ENCODE data around the gene ARL6IP4. TPM values are rescaled to one million over a fixed set of nuclear protein-coding genes. Genes with fewer than 3 reads are reported as not detected.

The ARL6IP4 gene
- total RNA-seq, 1 experiment from 2014 or later, result 132 TPM

GRCh38 chr12:122937622-122938091, 42.8 kb upstream of the ARL6IP4 start:
- Histone ChIP-seq H2BK12ac (ENCODE audit: insufficient read length, low read depth, low read length) (no peak overlapping the region), H3K79me2 (ENCODE audit: insufficient read depth, low read length) (no peaks in the 10 kb centered on the region), H2BK15ac (ENCODE audit: low read depth, low read length) (no peak overlapping the region), H4K8ac (replicated peaks; ENCODE audit: insufficient read length, low read depth, low read length) (no peak overlapping the region), H3K9me3 (ENCODE audit: control insufficient read depth, low read depth, low read length) (no peaks in the 10 kb centered on the region), H4K20me1 (ENCODE audit: control insufficient read depth, insufficient read depth, insufficient read length) (no peaks in the 10 kb centered on the region), H3K9ac (ENCODE audit: extremely low read depth, insufficient read length, low read length) (no peak overlapping the region), H3K23ac (ENCODE audit: insufficient read length, low read depth, low read length) (no peak overlapping the region), H3K4ac (ENCODE audit: low read depth, low read length) (no peak overlapping the region), H3K79me1 (ENCODE audit: insufficient read depth, low read depth, low read length, poor library complexity, severe bottlenecking) (no peaks in the 10 kb centered on the region), H3K27me3 (ENCODE audit: insufficient read depth, low read length) (no peaks in the 10 kb centered on the region), H3T11ph (ENCODE audit: low read length) (no peak overlapping the region), H3K18ac (ENCODE audit: insufficient read length, low read depth, low read length) (no peak overlapping the region), H3K27ac (ENCODE audit: insufficient read length, low read depth, low read length) (no peak overlapping the region), H3K14ac (ENCODE audit: insufficient read depth, low read length) (no peak overlapping the region), H3K23me2 (ENCODE audit: insufficient read length, low read depth, low read length, poor library complexity, severe bottlenecking) (no peaks in the 10 kb centered on the region), H2BK20ac (ENCODE audit: low read depth, low read length, poor library complexity, severe bottlenecking) (no peak overlapping the region), H2BK120ac (ENCODE audit: low read depth, low read length, poor library complexity, severe bottlenecking) (no peak overlapping the region), H2AK5ac (ENCODE audit: insufficient read length, low read length) (no peak overlapping the region), H3K4me1 (ENCODE audit: insufficient read depth, low read length) (no peaks in the 10 kb centered on the region), H4K91ac (ENCODE audit: insufficient read length, low read depth, low read length) (no peak overlapping the region), H4K5ac (ENCODE audit: insufficient read length, low read depth, low read length) (no peak overlapping the region), H2BK5ac (ENCODE audit: insufficient read length, low read length) (no peak overlapping the region), H2AFZ (ENCODE audit: low read length) (no peak overlapping the region), H3K56ac (ENCODE audit: insufficient read length, low read depth, low read length) (no peak overlapping the region), H3K4me2 (ENCODE audit: insufficient read depth, insufficient read length, low read length) (no peak overlapping the region)
- DNase-seq, result no peak
- Mint-ChIP-seq H3K4me1 (peaks cover 0 to 4% of the 10 kb centered on the region in 2 experiments; a peak in 2 of 4 replicates), H3K27ac (no peak overlapping the region), H3K9me3 (no peaks in the 10 kb centered on the region), H3K4me3 (no peak overlapping the region), H3K27me3 (ENCODE audit: low read depth) (peaks cover 15% of the 10 kb centered on the region), H3K36me3 (ENCODE audit: insufficient read depth in 1 of 3, low read depth in 3 of 3) (no peaks in the 10 kb centered on the region)
- no peak for TF ChIP-seq CTCF (conservative IDR thresholded peaks at IDR 0.05)
- no CpG with 5 or more reads among the region's 3 CpGs for WGBS (ENCODE audit: extremely low coverage, insufficient read length, low lambda C conversion rate)
